K562 (cell line): ENCODE data around the gene PCDHGC4. TPM values are rescaled to one million over a fixed set of nuclear protein-coding genes. Genes with fewer than 3 reads are reported as not detected.

Source experiments
- ATAC-seq: fragments of 200-7000 bp; cut with Tn5 transposase; 3 replicates; pipeline ENCODE4 v1.9.1; 2020; ENCODE audit warnings: moderate library complexity
- BruUV-seq: library from RNA; stranded (reverse); fragments of 400-500 nt; replicated peaks from 2 replicates; lab custom pipeline; 2021; lab: Mats Ljungman, UMichigan
- CTCF ChIA-PET: fragments of 300-600 bp; formaldehyde crosslinking; extraction: SDS; loops from one replicate; lab custom pipeline; 2021; ENCODE audit warnings: low intra/inter-chr PET ratio; lab: Yijun Ruan, JAX
- POLR2A ChIA-PET: fragments of 300-600, 350-650 bp; sonication (Branson Sonifier 250); formaldehyde crosslinking; extraction: SDS; loops from one replicate; lab custom pipeline; 2021; ENCODE audit warnings: antibody characterized with exemption, inconsistent platforms; lab: Yijun Ruan, JAX
- DNase-seq, 4 experiments: peaks; one replicate each; pipeline versions ENCODE4 v3.0.0 to v3.0.0-alpha.2; 2011 to 2018; ENCODE audit warnings: low spot score in 3 of 4, mixed read lengths in 3 of 4; ENCODE audit errors: extremely low read depth in 1 of 4
- FAIRE-seq: peaks from 2 replicates; lab custom pipeline; 2011; peaks lifted over from hg19 to GRCh38; lab: Jason Lieb, UNC
- H2AFZ ChIP-seq: 2 replicates; pipeline ENCODE4 v1.6.0; 2011; ENCODE audit warnings: low read depth, low read length, control low read depth, inconsistent platforms
- H3K27ac ChIP-seq: fragments of 200-600 bp; 3 replicates; pipeline ENCODE4 v1.8.0; 2011; ENCODE audit warnings: low read depth, mild to moderate bottlenecking, control low read depth, inconsistent platforms, low read length, moderate library complexity, mixed read lengths; ENCODE audit errors: extremely low read depth
- H3K27me3 ChIP-seq, 2 experiments: fragments of 300-600 bp in 1 of 2; 2 replicates in 1 of 2; 3 replicates in 1 of 2; pipeline versions ENCODE4 v1.6.0 to v1.8.0; 2011; ENCODE audit warnings: inconsistent platforms in 2 of 2, low read length in 2 of 2, mild to moderate bottlenecking in 1 of 2, mixed read lengths in 1 of 2, moderate library complexity in 1 of 2; ENCODE audit not compliant: control insufficient read depth in 2 of 2, insufficient read depth in 2 of 2
- H3K36me3 ChIP-seq: fragments of 300-600 bp; 3 replicates; pipeline ENCODE4 v1.8.0; 2011; ENCODE audit warnings: mild to moderate bottlenecking, low read length, inconsistent platforms; ENCODE audit not compliant: control insufficient read depth, insufficient read depth
- H3K4me1 ChIP-seq, 2 experiments: fragments of 200-600 bp in 1 of 2; replicated peaks in 1 of 2; 2 replicates in 1 of 2; 3 replicates in 1 of 2; pipeline versions ENCODE4 v1.5.1 to v1.8.0; 2011; ENCODE audit warnings: inconsistent platforms in 2 of 2, low read length in 2 of 2, mild to moderate bottlenecking in 1 of 2, mixed read lengths in 1 of 2, moderate library complexity in 1 of 2; ENCODE audit not compliant: control insufficient read depth in 2 of 2, insufficient read depth in 2 of 2
- H3K4me2 ChIP-seq: 2 replicates; pipeline ENCODE4 v1.6.1; 2011; ENCODE audit warnings: low read length, control low read depth, inconsistent platforms, mixed read lengths; ENCODE audit not compliant: insufficient read depth
- H3K4me3 ChIP-seq: fragments of 200-600 bp; sonication (generic), shearing (Covaris generic); 2 replicates; pipeline ENCODE4 v1.5.1; 2016; ENCODE audit warnings: control low read depth, inconsistent platforms
- H3K79me2 ChIP-seq: fragments of 200-600 bp; 3 replicates; pipeline ENCODE4 v1.8.0; 2011; ENCODE audit warnings: low read length, inconsistent platforms; ENCODE audit not compliant: control insufficient read depth, insufficient read depth
- H3K9ac ChIP-seq, 2 experiments: 2 replicates each; pipeline versions ENCODE4 v1.6.0 to v1.6.1; 2011; ENCODE audit warnings: low read depth in 2 of 2, low read length in 2 of 2, control low read depth in 1 of 2, inconsistent platforms in 1 of 2, mild to moderate bottlenecking in 1 of 2, mixed read lengths in 1 of 2; ENCODE audit not compliant: insufficient read depth in 1 of 2
- H3K9me1 ChIP-seq: one replicate; pipeline ENCODE4 v1.6.0; 2011; ENCODE audit warnings: inconsistent platforms, mild to moderate bottlenecking, low read length, moderate library complexity; ENCODE audit not compliant: control insufficient read depth, insufficient read depth
- H3K9me3 ChIP-seq: replicated peaks from 2 replicates; pipeline ENCODE4 v1.5.1; 2011; ENCODE audit warnings: low read depth, low read length, inconsistent platforms; ENCODE audit not compliant: control insufficient read depth, insufficient read depth
- H4K20me1 ChIP-seq: replicated peaks from 2 replicates; pipeline ENCODE4 v1.6.1; 2011; ENCODE audit warnings: low read length, inconsistent platforms, mixed read lengths; ENCODE audit not compliant: control insufficient read depth, insufficient read depth
- ETV6 ChIP-seq, 3 experiments: fragments of 150-350 bp in 1 of 3; sonication (generic) in 1 of 3; formaldehyde crosslinking in 1 of 3; IDR thresholded peaks; 2 replicates each; pipeline versions ENCODE4 v1.6.1 to v1.8.0; 2014 to 2022; ENCODE audit warnings: borderline replicate concordance in 2 of 3, low read depth in 2 of 3, antibody characterized with exemption in 1 of 3, low read length in 1 of 3, mild to moderate bottlenecking in 1 of 3, missing genetic modification reagents in 1 of 3
- ILF3 ChIP-seq: fragments of 450-650 bp; IDR thresholded peaks from 2 replicates; pipeline ENCODE4 v1.6.1; 2018; ENCODE audit warnings: antibody characterized with exemption, mild to moderate bottlenecking, moderate library complexity, borderline replicate concordance
- MAFG ChIP-seq: fragments of 450-650 bp; conservative IDR thresholded peaks from 2 replicates; pipeline ENCODE4 v1.6.1; 2016; ENCODE audit warnings: missing genetic modification characterization, missing compliant biosample characterization
- MBD2 ChIP-seq: sonication (generic); IDR thresholded peaks from 2 replicates; pipeline ENCODE4 v1.6.1; 2016; ENCODE audit warnings: low read depth, borderline replicate concordance
- MCM2 ChIP-seq: fragments of 450-650 bp; IDR thresholded peaks from 2 replicates; pipeline ENCODE4 v1.6.1; 2017; ENCODE audit warnings: low read depth, mild to moderate bottlenecking
- POLR2A ChIP-seq: fragments of 450-650 bp; conservative IDR thresholded peaks from 2 replicates; pipeline ENCODE4 v1.6.1; 2016
- POLR2B ChIP-seq: fragments of 450-650 bp; IDR thresholded peaks from 2 replicates; pipeline ENCODE4 v1.6.1; 2018; ENCODE audit warnings: low read depth; ENCODE audit not compliant: partially characterized antibody
- SPI1 ChIP-seq: IDR thresholded peaks from 2 replicates; pipeline ENCODE4 v1.6.1; 2011; ENCODE audit warnings: low read depth, low read length, control low read depth, borderline replicate concordance
- SRF ChIP-seq, 2 experiments: fragments of 250-450, 450-650 bp in 1 of 2; sonication (Bioruptor Pico) in 1 of 2; sonication (generic) in 1 of 2; formaldehyde crosslinking; IDR thresholded peaks; 2 replicates each; pipeline versions ENCODE4 v1.5.0 to v1.5.1; 2020 to 2022; ENCODE audit warnings: mild to moderate bottlenecking in 1 of 2, missing genetic modification reagents in 1 of 2
- ZNF217 ChIP-seq: sonication (generic); formaldehyde crosslinking; IDR thresholded peaks from 2 replicates; pipeline ENCODE4 v1.8.0; 2022; ENCODE audit warnings: mild to moderate bottlenecking, missing genetic modification reagents
- ZNF274 ChIP-seq: IDR thresholded peaks from 2 replicates; pipeline ENCODE4 v1.6.1; 2011; ENCODE audit warnings: low read depth, mild to moderate bottlenecking, low read length, moderate library complexity, borderline replicate concordance
- WGBS: fragments of 100-300 bp; shearing (Covaris generic); methylation state at CpG from one replicate; pipeline ENCODE4 v1.1.6; 2016; ENCODE audit warnings: low coverage, mixed read lengths; ENCODE audit not compliant: insufficient coverage; ENCODE audit errors: missing lambda C conversion rate; 5-methylcytosine and 5-hydroxymethylcytosine counted together
- in situ Hi-C: fragments of 300-500 bp; cut with MboI; formaldehyde crosslinking; loops from 4 replicates; pipeline ENCODE4 v1.15.0; 2018; ENCODE audit warnings: inconsistent platforms, mixed read lengths
- intact Hi-C: fragments of 100-400 bp; cut with micrococcal nuclease; formaldehyde crosslinking; loops from 2 replicates; pipeline ENCODE4 v1.14.2; 2022
- polyA plus RNA-seq, 8 experiments: library from polyadenylated mRNA; depleted of rRNA in 4 of 8; stranded (reverse) in 5 of 8; unstranded in 3 of 8; fragments of >200 nt; fragmentation: Nextera tagmentation in 2 of 8; fragmentation: Illumina TruSeq in 1 of 8; extraction: Ambion mirVana in 2 of 8; extraction: Trizol in 1 of 8; gene quantifications; 2 replicates each; pipeline versions ENCODE4 v1.2.1 to v1.2.3, GENCODE V29; 2011 to 2014; ENCODE audit warnings: inconsistent platforms in 1 of 8, missing spikeins in 1 of 8
- total RNA-seq, 7 experiments: library from RNA; depleted of rRNA in 6 of 7; stranded (reverse); fragments of >200 nt in 6 of 7; fragmentation: Illumina TruSeq in 2 of 7; extraction: Trizol in 2 of 7; gene quantifications; 2 replicates each; pipeline versions ENCODE4 v1.2.1 to v1.2.3, GENCODE V29; 2011 to 2021; ENCODE audit warnings: low replicate concordance in 1 of 7
- TF ChIP-seq, protein P1 (sequence below): fragments of 450-650 bp; formaldehyde crosslinking; IDR thresholded peaks from 2 replicates; pipeline ENCODE4 v1.4.0; 2020; ENCODE audit warnings: mild to moderate bottlenecking, moderate library complexity
- TF ChIP-seq, protein P2 (sequence below): conservative IDR thresholded peaks from 2 replicates; pipeline ENCODE4 v1.6.1; 2011; ENCODE audit warnings: low read depth, mild to moderate bottlenecking, low read length; ENCODE audit not compliant: control insufficient read depth
- TF ChIP-seq, protein P3 (sequence below): fragments of 450-650 bp; IDR thresholded peaks from 2 replicates; pipeline ENCODE4 v1.6.1; 2014; ENCODE audit warnings: low read depth, mild to moderate bottlenecking, moderate library complexity, borderline replicate concordance
- TF ChIP-seq, protein P4 (sequence below), 2 experiments: fragments of 450-650 bp in 1 of 2; sonication (generic) in 1 of 2; formaldehyde crosslinking in 1 of 2; IDR thresholded peaks in 1 of 2; conservative IDR thresholded peaks in 1 of 2; 2 replicates each; pipeline versions ENCODE4 v1.6.1 to v1.8.1; 2016 to 2023; ENCODE audit warnings: mild to moderate bottlenecking in 2 of 2, moderate library complexity in 2 of 2, inconsistent platforms in 1 of 2, missing genetic modification reagents in 1 of 2

PCDHGC4 gene
- total and polyA plus RNA-seq, 9 of the 15 experiments (the other 6 are each of a cell fraction or from before 2014, with no cell fraction given), result 0.05 TPM; not detected in 8

GRCh38 chr5:141476132-141476911 lies 8.5 kb upstream of the PCDHGC4 start:
- FAIRE-seq (no peak), ATAC-seq (no peak), DNase-seq (no peak)
- intact Hi-C loops, result no loop called here
- H3K9me3 ChIP-seq, result no peaks in the 10 kb centered on the region
- in situ Hi-C loops, result no loop called here
- CTCF ChIA-PET, result no interaction called here
- no peak overlapping the region for H3K9ac ChIP-seq
- no peak overlapping the region for H3K4me3 ChIP-seq
- no peak overlapping the region for H2AFZ ChIP-seq
- POLR2A ChIA-PET, result interaction anchor here (1.5 kb wide), 1 partner anchor 8 kb away, joined by 3 read pairs; the partner anchor contains the start of gene PCDHGC4
- BruUV-seq, result no TSS peak
- H3K36me3 ChIP-seq, result no peaks in the 10 kb centered on the region
- no peaks in the 10 kb centered on the region; the same call in 1 of the 2 replicates for H4K20me1 ChIP-seq
- peaks cover 20 to 32% of the 10 kb centered on the region in 2 experiments; a peak in 4 of 5 replicates for H3K27me3 ChIP-seq
- no peaks in the 10 kb centered on the region for H3K79me2 ChIP-seq
- H3K27ac ChIP-seq, result no peak overlapping the region
- no peak overlapping the region for H3K4me2 ChIP-seq
- 28% methylated on average over 58 of the region's 58 CpGs for WGBS
- H3K9me1 ChIP-seq, result no peaks in the 10 kb centered on the region
- H3K4me1 ChIP-seq, result peaks cover 0 to 14% of the 10 kb centered on the region in 2 experiments; a peak in 1 of 5 replicates
- TF ChIP-seq ILF3 (no peak), SPI1 (no peak), SRF (CRISPR knock-in tag; IDR thresholded peaks at IDR 0.05) (no peak), POLR2B (no peak), POLR2A (no peak), MAFG (tag) (no peak), ETV6 (IDR thresholded peaks at IDR 0.05; ENCODE audit: borderline replicate concordance in 1 of 2, low read depth in 2 of 2, low read length in 1 of 2) (no peak), ETV6 (CRISPR knock-in tag; IDR thresholded peaks at IDR 0.05; ENCODE audit: borderline replicate concordance) (no peak), MCM2 (no peak), ZNF274 (no peak), MBD2 (no peak), ZNF217 (CRISPR knock-in tag) (no peak)
- TF ChIP-seq, protein P1, sequence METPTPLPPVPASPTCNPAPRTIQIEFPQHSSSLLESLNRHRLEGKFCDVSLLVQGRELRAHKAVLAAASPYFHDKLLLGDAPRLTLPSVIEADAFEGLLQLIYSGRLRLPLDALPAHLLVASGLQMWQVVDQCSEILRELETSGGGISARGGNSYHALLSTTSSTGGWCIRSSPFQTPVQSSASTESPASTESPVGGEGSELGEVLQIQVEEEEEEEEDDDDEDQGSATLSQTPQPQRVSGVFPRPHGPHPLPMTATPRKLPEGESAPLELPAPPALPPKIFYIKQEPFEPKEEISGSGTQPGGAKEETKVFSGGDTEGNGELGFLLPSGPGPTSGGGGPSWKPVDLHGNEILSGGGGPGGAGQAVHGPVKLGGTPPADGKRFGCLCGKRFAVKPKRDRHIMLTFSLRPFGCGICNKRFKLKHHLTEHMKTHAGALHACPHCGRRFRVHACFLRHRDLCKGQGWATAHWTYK (CRISPR knock-in tag), result no peak
- TF ChIP-seq, protein P2, sequence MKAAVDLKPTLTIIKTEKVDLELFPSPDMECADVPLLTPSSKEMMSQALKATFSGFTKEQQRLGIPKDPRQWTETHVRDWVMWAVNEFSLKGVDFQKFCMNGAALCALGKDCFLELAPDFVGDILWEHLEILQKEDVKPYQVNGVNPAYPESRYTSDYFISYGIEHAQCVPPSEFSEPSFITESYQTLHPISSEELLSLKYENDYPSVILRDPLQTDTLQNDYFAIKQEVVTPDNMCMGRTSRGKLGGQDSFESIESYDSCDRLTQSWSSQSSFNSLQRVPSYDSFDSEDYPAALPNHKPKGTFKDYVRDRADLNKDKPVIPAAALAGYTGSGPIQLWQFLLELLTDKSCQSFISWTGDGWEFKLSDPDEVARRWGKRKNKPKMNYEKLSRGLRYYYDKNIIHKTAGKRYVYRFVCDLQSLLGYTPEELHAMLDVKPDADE, result no peak
- TF ChIP-seq, protein P3, sequence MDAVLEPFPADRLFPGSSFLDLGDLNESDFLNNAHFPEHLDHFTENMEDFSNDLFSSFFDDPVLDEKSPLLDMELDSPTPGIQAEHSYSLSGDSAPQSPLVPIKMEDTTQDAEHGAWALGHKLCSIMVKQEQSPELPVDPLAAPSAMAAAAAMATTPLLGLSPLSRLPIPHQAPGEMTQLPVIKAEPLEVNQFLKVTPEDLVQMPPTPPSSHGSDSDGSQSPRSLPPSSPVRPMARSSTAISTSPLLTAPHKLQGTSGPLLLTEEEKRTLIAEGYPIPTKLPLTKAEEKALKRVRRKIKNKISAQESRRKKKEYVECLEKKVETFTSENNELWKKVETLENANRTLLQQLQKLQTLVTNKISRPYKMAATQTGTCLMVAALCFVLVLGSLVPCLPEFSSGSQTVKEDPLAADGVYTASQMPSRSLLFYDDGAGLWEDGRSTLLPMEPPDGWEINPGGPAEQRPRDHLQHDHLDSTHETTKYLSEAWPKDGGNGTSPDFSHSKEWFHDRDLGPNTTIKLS, result no peak
- TF ChIP-seq, protein P4, sequence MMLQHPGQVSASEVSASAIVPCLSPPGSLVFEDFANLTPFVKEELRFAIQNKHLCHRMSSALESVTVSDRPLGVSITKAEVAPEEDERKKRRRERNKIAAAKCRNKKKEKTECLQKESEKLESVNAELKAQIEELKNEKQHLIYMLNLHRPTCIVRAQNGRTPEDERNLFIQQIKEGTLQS (IDR thresholded peaks at IDR 0.05), result no peak
- TF ChIP-seq, protein P4 (CRISPR knock-in tag; conservative IDR thresholded peaks at IDR 0.05), result no peak
